HCEC 1CT (cell line): Measurements from ENCODE around the gene TMPRSS12.
"Not testable (repeated sequence)": the region's sequence is repeated elsewhere in the genome, so short reads cannot be mapped to it uniquely, and the experiment has no call there.

Experiments used
- DNase-seq: peaks from one replicate; pipeline ENCODE4 v3.0.0-alpha.2; 2017

The TMPRSS12 gene

GRCh38 chr12:50927356-50927755, 84.6 kb downstream of the TMPRSS12 start:
- DNase-seq: no peak

- DNase-seq: no peak
Observed at GRCh38 chr12:50927766-50928224, 85.1 kb downstream of the TMPRSS12 start.

- DNase-seq: no peak
Observed at GRCh38 chr12:50928392-50928791, 85.7 kb downstream of the TMPRSS12 start.

DNA sequence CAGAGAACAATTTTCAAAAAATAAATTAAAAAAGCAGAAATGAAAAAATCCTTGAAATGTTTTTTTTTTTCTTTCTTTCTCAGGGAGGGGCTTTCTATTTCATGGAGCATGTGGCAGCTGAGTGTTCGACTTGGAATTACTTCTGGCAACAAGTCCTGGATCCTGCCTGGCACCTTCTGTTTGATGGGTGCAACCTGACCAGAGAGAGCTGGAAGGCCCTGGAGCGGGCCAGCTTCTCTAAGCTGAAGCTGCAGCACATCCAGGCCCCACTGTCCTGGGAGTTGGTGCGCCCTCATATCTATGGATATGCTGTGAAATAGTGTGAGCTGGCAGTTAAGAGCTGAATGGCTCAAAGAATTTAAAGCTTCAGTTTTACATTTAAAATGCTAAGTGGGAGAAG, 87.1 kb downstream of the TMPRSS12 start:
- DNase-seq: no peak

GRCh38 chr12:50930477-50930876, 87.8 kb downstream of the TMPRSS12 start:
- DNase-seq: not testable (repeated sequence)

DNA sequence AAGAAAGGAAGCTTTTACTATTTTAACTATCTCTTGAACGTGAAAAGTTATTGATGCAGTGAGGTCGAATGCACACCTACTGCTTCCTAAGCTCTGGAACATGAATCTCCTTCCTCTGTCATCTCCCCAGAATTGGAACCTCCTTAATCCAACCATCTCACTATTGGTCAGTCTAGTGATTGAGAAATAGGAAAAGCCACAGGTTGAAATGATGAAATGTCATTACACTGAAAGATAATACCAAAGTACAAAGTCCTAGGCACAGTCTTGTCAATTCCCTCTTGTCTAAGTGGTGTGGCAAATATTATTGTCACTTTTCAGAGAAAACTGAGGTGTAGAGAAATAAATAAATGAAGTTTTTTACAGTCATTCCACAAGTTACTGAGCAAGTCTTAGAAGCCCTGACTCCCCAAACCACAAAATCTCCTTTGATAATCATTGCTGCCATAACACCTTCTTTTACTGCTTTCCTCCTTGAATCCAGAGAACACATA, 90.1 kb downstream of the TMPRSS12 start:
- DNase-seq: peak; percentile 37

GRCh38 chr12:50933459-50934124, 90.9 kb downstream of the TMPRSS12 start:
- DNase-seq: peak; percentile 53

GRCh38 chr12:50934371-50934851, 91.7 kb downstream of the TMPRSS12 start:
- DNase-seq: peak; percentile 61

DNA sequence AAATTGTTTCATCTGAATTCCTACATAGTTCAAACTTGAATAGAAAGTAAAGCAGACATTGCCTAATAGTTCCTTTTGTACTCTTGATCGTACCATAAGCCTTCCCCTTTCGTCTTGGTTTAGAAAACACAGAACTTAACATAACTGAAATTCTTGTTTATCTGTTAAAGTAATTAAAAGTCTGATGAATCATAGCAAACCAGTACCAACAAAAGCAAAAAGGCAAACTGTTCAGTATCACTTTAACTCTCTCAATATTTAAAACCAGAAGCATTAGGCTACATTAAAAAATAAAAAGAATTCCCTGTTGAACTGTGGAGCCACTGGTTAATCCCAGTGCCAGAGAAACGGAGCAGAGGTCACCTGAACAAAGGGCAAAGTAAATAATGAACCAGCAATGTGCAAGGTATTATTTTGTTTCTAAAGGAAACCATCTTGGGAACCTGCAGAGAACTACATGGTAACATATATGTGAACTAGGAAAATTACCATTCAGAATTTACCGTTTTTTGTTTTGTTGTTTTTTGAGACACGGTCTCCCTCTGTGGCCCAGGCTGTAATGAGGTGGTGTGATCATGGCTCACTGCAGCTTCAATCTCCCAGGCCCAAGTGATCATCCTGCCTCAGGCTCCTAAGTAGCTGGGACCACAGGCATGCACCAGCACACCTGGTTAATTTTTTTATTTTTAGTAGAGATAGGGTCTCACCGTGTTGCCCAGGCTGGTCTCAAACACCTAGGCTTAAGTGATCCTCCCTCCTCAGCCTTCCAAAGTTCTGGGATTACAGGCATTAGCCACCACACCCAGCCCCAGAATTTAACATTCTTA, 92.5 kb downstream of the TMPRSS12 start:
- peak; percentile 58 for DNase-seq

DNA sequence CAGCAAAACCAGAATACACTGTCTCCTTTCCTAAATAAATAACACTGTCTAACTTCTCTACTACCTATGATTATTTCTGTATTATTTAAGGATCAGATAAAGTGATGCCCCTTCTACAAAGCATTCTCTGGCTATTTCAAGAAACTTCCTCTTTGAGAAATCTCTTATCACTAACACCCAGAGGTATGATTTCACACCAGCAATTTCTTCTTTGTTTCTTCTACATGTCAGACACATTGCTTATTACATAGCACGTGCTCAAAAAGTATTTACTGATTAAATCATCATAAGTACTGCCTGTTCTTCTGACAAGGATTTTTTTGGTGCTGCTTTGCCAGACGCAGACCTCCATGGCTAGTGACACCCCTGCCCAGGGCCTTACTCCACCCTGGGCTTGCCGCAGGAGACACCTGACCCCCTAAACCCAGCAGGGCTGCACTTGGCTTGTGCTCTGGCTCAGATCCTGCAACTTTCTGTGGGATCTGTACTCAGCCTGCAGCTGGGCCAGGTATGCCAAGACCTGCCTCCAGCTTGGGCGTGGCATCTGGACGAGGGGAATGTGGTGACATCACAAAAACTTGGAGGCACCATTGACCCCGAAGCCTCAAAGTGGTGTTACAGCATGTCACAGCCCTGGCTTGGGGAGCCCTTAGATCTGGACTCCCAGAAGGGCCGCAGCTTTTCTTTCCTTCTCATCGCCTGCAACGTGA, 94.2 kb downstream of the TMPRSS12 start:
- no peak for DNase-seq
